ENCODE measurements around the gene HLF.

The HLF gene

GRCh38 chr17:55275894-55276804, 11.4 kb downstream of the HLF start:
- peak; percentile 38 for DNase-seq (ENCODE audit: low read depth)

- DNase-seq (ENCODE audit: low read depth): no peak
These were observed 13.6 kb downstream of the HLF start for GRCh38 chr17:55278173-55278961.

DNA sequence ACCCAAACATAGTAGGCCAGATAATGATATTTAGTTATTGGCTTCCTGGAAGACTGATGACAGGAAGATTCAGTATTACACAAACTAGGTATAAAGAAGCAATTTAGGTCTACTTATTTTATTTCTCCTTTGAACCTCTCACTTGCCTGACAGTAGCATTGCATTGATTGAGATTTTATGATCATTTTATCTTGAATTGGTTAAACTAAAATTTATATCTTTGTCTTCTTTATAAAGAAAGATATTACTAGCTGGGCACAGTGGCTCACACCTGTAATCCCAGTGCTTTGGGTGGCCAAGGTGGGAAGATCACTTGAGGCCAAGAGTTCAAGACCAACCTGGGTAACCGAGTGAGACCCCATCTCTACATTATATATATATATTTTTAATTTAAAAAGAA, 14.4 kb downstream of the HLF start:
- no peak for DNase-seq (ENCODE audit: low read depth)

- no peak for DNase-seq (ENCODE audit: low read depth)
These were observed 15.0 kb downstream of the HLF start for GRCh38 chr17:55279788-55280187.

DNA sequence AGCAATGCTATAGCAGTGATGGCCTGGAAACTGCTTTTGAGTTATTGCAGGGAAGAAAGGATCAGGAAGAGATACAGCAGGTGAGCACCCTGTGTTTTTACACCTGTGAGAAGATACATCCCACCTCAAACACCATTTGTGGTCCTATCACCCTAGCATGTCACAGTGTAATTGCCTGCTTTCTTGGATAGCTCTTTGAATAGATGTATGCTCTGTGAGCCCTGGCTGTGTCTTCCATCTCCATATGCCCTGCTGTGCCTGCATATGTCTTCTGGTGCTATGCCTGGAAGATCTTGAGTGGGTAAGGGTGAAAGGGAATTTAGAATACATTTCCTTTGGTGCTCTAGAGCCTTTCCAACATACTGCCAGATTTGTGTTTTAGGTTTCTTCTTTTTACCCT, 15.5 kb downstream of the HLF start:
- no peak for DNase-seq (ENCODE audit: low read depth)

GRCh38 chr17:55281649-55282378, 17.1 kb downstream of the HLF start:
- no peak for DNase-seq (ENCODE audit: low read depth)

DNA sequence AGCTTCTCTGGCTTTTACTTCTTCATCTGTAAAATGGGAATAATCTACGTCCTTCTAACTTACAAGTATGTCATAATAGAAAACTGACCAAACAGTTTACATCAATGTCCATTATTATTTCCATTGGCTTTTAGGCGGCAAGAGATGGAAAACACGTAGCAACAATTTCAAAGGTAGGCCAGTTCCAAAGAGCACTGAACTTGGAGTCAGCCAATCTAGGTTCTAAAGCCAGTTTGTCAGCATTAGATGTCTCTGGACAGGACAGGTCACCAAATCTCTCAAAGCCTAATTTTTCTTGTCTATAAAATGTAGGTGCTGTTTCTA, 17.6 kb downstream of the HLF start:
- no peak for DNase-seq (ENCODE audit: low read depth)

DNA sequence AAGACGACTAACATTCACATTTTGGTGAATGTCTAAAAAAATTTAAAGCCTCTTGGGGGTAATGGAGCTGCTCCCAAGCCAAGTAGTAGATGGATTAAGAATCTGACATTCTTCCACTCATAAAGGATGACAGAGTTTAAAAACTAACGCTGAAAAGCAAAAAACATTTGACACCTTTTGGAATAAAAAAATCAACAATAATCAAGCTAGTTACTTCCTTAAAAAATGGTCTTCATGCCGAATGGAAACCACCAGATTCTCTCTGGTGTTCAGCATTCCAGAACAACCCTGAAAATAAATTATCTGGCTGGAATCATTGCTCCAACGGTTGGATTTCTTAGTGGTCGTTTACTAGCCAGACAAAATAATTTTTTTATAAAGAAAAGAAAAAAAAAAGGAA, 18.0 kb downstream of the HLF start:
- DNase-seq (ENCODE audit: low read depth): no peak

GRCh38 chr17:55283256-55283965, 18.7 kb downstream of the HLF start:
- DNase-seq (ENCODE audit: low read depth): no peak

GRCh38 chr17:55284001-55284884, 19.5 kb downstream of the HLF start:
- DNase-seq (ENCODE audit: low read depth): no peak

- no peak for DNase-seq (ENCODE audit: low read depth)
These were observed 20.2 kb downstream of the HLF start for GRCh38 chr17:55284944-55285339.

DNA sequence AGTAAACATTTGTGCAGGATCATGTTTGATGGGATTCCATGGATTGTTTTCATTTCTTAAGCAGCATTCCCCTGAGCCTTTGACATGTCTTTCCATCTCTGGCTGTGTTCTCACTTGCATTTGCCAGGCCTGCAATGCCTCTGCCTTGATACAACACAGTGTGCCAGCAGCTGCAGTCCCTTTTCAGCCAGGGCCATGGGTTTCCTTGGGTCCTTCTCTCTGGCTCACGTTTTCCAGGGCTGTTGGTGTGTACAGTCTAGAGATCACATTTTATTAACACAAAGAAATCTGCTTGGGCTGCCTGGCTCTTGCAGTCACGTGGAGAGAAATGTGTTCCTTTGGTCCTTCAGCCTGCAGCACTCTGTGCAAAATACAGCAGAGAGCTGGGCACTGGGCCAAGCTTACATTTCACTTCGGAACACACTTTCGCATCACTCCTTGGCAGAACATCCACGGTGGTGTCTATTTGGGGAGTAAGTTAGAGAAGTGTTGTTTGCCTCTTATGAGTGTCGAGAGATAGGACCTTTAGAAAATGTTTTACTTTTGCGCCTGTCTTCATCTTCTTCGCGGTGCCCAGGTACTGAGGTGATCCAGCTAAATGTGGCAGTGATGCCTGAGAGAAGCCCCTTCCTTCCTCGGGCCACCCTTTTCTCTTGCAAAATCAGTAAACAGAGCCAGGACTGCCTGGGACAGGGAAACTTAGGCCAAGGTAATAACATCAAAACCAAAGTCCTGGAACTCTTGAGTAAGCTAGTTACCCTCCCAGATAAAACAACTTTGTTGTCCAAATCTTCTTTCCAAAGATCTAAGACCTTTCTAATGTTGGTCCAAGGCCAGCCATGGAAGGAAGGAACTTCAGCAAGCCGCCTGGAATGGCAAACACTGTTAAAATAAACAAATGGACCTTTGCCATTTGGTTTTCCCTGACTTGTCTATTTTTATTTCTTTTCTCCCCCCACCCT, 20.9 kb downstream of the HLF start:
- DNase-seq (ENCODE audit: low read depth): no peak

- peak; percentile 33 for DNase-seq (ENCODE audit: low read depth)
These were observed 22.2 kb downstream of the HLF start for GRCh38 chr17:55286681-55287589.

GRCh38 chr17:55288356-55289105, 23.8 kb downstream of the HLF start:
- DNase-seq (ENCODE audit: low read depth): no peak

- DNase-seq (ENCODE audit: low read depth): no peak
These were observed 24.3 kb downstream of the HLF start for GRCh38 chr17:55289106-55289446.

DNA sequence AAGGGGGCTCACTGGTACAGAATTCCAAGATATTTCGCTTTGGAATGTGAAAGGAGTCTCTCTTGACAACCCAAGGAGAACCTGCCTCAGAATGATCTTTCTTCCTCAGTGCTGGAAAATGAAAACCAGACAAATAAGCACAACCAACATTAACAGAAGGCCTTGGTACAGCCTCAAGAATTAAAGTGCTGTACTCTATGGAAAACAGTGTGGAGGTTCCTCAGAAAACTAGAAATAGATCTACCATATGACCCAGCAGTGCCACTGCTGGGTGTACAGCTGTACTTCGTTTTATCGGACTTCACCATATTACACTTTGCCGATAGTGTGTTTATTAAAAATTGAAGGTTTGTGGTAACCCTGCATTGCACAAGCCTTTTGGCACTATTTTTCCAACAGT, 25.2 kb downstream of the HLF start:
- DNase-seq (ENCODE audit: low read depth): no peak

- no peak for DNase-seq (ENCODE audit: low read depth)
These were observed 25.8 kb downstream of the HLF start for GRCh38 chr17:55290492-55291113.

GRCh38 chr17:55291114-55291507, 26.4 kb downstream of the HLF start:
- DNase-seq (ENCODE audit: low read depth): no peak
